Neural crest cell (in vitro differentiated cells): ENCODE results near the gene FAM193B. TPM values are rescaled to one million over a fixed set of nuclear protein-coding genes. Genes with fewer than 3 reads are reported as not detected.
A peak's percentile ranks its signal among the peaks of the same experiment; 100 is the strongest.

Source experiments
- DNase-seq: peaks from one replicate; pipeline ENCODE4 v3.0.0; 2021; ENCODE audit warnings: low read depth, mixed read lengths, low spot score
- H3K27ac Mint-ChIP-seq: one replicate; pipeline ENCODE4 v1.8.0; 2021; ENCODE audit warnings: mild to moderate bottlenecking, mixed read lengths; ENCODE audit not compliant: unreplicated experiment
- H3K27me3 Mint-ChIP-seq: 2 replicates; pipeline ENCODE4 v1.8.0; 2021; ENCODE audit warnings: low read depth, mild to moderate bottlenecking, mixed read lengths
- H3K36me3 Mint-ChIP-seq: 2 replicates; pipeline ENCODE4 v1.8.0; 2021; ENCODE audit warnings: low read depth, mild to moderate bottlenecking, mixed read lengths
- H3K4me1 Mint-ChIP-seq: 2 replicates; pipeline ENCODE4 v1.8.0; 2021; ENCODE audit warnings: mixed read lengths
- H3K4me3 Mint-ChIP-seq: one replicate; pipeline ENCODE4 v1.8.0; 2021; ENCODE audit warnings: mild to moderate bottlenecking, mixed read lengths
- H3K9me3 Mint-ChIP-seq: 2 replicates; pipeline ENCODE4 v1.8.0; 2021; ENCODE audit warnings: mixed read lengths
- CTCF ChIP-seq: fragments of 200-600 bp; sonication (generic); conservative IDR thresholded peaks from 2 replicates; pipeline ENCODE4 v1.5.0; 2021; ENCODE audit warnings: antibody characterized with exemption, mild to moderate bottlenecking
- long read RNA-seq: library from polyadenylated mRNA; unstranded; transcript quantifications from one replicate; pipeline ENCODE4 v2.0.0, GENCODE V29; 2020
- total RNA-seq: library from RNA; stranded (reverse); gene quantifications from 2 replicates; pipeline ENCODE4 v1.2.1, GENCODE V29; 2021

The FAM193B gene
- 96.3 and 98.4 TPM in 2 replicates for total RNA-seq
- long read RNA-seq, partial matches to known transcripts, result 1 of 5 reads
- long read RNA-seq, other reads (novel, unspliced or antisense), result 3 of 5 reads

- peaks cover 29% of the 10 kb centered on the region for H3K4me1 Mint-ChIP-seq
- H3K9me3 Mint-ChIP-seq, result no peaks in the 10 kb centered on the region
- H3K4me3 Mint-ChIP-seq, result peak within 1 kb of the TSS; percentile 95
- no peak within 1 kb of the TSS for H3K27ac Mint-ChIP-seq
- H3K36me3 Mint-ChIP-seq, result peaks cover 3% of the 10 kb centered on the region
- no peaks in the 10 kb centered on the region for H3K27me3 Mint-ChIP-seq
- peak; percentile 95 for DNase-seq
- TF ChIP-seq CTCF, result peak; percentile 54
Measured at GRCh38 chr5:177554474-177555111, at the start of gene FAM193B. Gene FAM193B (minus strand): TSS chr5:177554563. CDS start chr5:177554458, 105 bp downstream.

- Mint-ChIP-seq H3K36me3 (peaks cover 4% of the 10 kb centered on the region), H3K4me1 (peaks cover 33% of the 10 kb centered on the region), H3K27ac (no peak overlapping the region), H3K4me3 (no peak overlapping the region), H3K9me3 (no peaks in the 10 kb centered on the region), H3K27me3 (peaks cover 9% of the 10 kb centered on the region)
- no peak for DNase-seq
- TF ChIP-seq CTCF, result no peak
Measured at GRCh38 chr5:177604116-177604521, 49.8 kb upstream of the FAM193B start.

- peaks cover 4% of the 10 kb centered on the region for H3K36me3 Mint-ChIP-seq
Measured at GRCh38 chr5:177603631-177604030, 49.3 kb upstream of the FAM193B start.

GRCh38 chr5:177602458-177602830 lies 48.1 kb upstream of the FAM193B start:
- no peak for DNase-seq
- peaks cover 4% of the 10 kb centered on the region for H3K36me3 Mint-ChIP-seq
- no peak overlapping the region for H3K27ac Mint-ChIP-seq
- peak overlapping the region; percentile 44 for H3K4me3 Mint-ChIP-seq
- no peaks in the 10 kb centered on the region for H3K9me3 Mint-ChIP-seq
- H3K27me3 Mint-ChIP-seq, result peaks cover 17% of the 10 kb centered on the region
- TF ChIP-seq CTCF, result no peak
- peaks cover 33% of the 10 kb centered on the region for H3K4me1 Mint-ChIP-seq

More at GRCh38 chr5:177603631-177604030, 49.3 kb upstream of the FAM193B start:
- Mint-ChIP-seq H3K4me1 (peaks cover 38% of the 10 kb centered on the region), H3K27ac (peak overlapping the region; percentile 73), H3K9me3 (no peaks in the 10 kb centered on the region), H3K4me3 (peak overlapping the region; percentile 74), H3K27me3 (peaks cover 11% of the 10 kb centered on the region)
- no peak for TF ChIP-seq CTCF
- DNase-seq, result no peak

GRCh38 chr5:177601577-177602457 lies 47.5 kb upstream of the FAM193B start:
- Mint-ChIP-seq H3K27ac (no peak overlapping the region), H3K4me3 (peak overlapping the region; percentile 94), H3K4me1 (peaks cover 29% of the 10 kb centered on the region), H3K27me3 (peaks cover 14% of the 10 kb centered on the region), H3K36me3 (peaks cover 4% of the 10 kb centered on the region), H3K9me3 (no peaks in the 10 kb centered on the region)
- TF ChIP-seq CTCF, result peak; percentile 27
- no peak for DNase-seq
